ENCODE results near the gene ENSA. TPM values are rescaled to one million over a fixed set of nuclear protein-coding genes. Genes with fewer than 3 reads are reported as not detected.

Gene ENSA
- total and polyA plus RNA-seq, 2 experiments from 2014 or later: 114 to 200 TPM

DNA sequence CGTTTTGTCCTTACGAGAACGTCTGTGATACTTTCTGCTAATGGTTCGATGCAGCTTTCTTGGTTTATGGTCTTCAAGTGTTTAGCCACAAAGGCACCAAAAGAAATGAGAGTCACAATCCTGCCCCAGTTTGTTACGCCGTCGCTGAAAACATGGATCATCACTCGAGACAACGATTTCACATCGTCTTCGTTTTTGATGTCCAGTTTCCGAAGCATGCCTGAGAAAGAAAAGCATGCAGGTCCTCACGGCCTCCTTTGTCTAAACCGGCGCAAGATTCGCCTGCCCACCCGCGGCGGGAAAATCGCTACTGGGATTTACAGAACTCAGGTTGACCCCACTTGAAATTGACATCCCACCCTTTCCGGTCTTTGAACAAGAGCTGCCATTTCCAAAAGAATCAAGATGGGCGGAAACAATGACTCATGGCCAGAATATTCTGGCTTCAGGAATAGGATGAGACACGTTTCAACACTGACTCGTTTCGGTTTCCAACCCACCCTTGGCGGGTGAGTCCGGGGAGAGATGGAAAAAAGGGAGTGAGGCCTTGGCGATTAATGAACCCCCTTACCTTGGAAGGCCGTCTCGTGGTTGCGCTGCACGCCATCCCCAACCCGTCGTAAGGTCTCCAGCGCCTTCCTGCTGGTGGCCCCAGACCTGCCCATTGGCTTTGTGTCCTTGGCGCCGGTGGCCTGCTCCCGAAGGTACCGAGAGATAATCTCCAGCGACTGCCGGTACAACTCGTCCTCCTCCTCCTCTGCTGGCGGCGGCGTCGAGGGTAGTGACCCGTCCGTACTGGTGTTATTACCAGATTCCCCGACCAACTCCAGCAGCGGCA lies 50.9 kb downstream of the ENSA start:
- peaks cover 39% of the 10 kb centered on the region for H3K4me1 Mint-ChIP-seq

More for the DNA sequence above, 50.9 kb downstream of the ENSA start:
- peak overlapping the region; percentile 100 for H3K27ac ChIP-seq (ENCODE audit: low read depth)
- H2AFZ ChIP-seq: no peak overlapping the region
- H3K36me3 ChIP-seq (ENCODE audit: insufficient read depth): peaks cover 51% of the 10 kb centered on the region
- Mint-ChIP-seq H3K4me3 (peak overlapping the region; percentile 99), H3K36me3 (ENCODE audit: low read depth) (peaks cover 58% of the 10 kb centered on the region), H3K27ac (peak overlapping the region; percentile 100), H3K9me3 (peaks cover 8% of the 10 kb centered on the region; the same call in 1 of the 3 replicates), H3K27me3 (ENCODE audit: insufficient read depth, low read depth, poor library complexity) (peaks cover 41% of the 10 kb centered on the region)
- DNase-seq (ENCODE audit: low spot score) (peak; percentile 55), ATAC-seq (peak; percentile 1)
- H3K79me2 ChIP-seq (replicated peaks; ENCODE audit: insufficient read depth): peaks cover 68% of the 10 kb centered on the region
- H4K20me1 ChIP-seq (replicated peaks; ENCODE audit: insufficient read depth): peaks cover 48% of the 10 kb centered on the region
- peak overlapping the region; percentile 96 for H3K4me3 ChIP-seq
- H3K4me2 ChIP-seq: peak overlapping the region; percentile 92
- peaks cover 43% of the 10 kb centered on the region for H3K4me1 ChIP-seq (ENCODE audit: insufficient read depth)
- H3K27me3 ChIP-seq (ENCODE audit: insufficient read depth): no peaks in the 10 kb centered on the region
- peaks cover 51% of the 10 kb centered on the region for H3F3A ChIP-seq (replicated peaks; ENCODE audit: low read depth)
- TF ChIP-seq EZH2phosphoT487 (IDR thresholded peaks at IDR 0.05; ENCODE audit: unreplicated experiment): no peak
- TF ChIP-seq CREB1 (CRISPR knock-in tag; IDR thresholded peaks at IDR 0.05; ENCODE audit: low read depth): no peak
- no peak for TF ChIP-seq STAT1 (IDR thresholded peaks at IDR 0.05; ENCODE audit: unreplicated experiment)
- TF ChIP-seq, protein P1, sequence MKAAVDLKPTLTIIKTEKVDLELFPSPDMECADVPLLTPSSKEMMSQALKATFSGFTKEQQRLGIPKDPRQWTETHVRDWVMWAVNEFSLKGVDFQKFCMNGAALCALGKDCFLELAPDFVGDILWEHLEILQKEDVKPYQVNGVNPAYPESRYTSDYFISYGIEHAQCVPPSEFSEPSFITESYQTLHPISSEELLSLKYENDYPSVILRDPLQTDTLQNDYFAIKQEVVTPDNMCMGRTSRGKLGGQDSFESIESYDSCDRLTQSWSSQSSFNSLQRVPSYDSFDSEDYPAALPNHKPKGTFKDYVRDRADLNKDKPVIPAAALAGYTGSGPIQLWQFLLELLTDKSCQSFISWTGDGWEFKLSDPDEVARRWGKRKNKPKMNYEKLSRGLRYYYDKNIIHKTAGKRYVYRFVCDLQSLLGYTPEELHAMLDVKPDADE (IDR thresholded peaks at IDR 0.05): no peak; the same call in 1 of the 2 replicates
- TF ChIP-seq, protein P2, sequence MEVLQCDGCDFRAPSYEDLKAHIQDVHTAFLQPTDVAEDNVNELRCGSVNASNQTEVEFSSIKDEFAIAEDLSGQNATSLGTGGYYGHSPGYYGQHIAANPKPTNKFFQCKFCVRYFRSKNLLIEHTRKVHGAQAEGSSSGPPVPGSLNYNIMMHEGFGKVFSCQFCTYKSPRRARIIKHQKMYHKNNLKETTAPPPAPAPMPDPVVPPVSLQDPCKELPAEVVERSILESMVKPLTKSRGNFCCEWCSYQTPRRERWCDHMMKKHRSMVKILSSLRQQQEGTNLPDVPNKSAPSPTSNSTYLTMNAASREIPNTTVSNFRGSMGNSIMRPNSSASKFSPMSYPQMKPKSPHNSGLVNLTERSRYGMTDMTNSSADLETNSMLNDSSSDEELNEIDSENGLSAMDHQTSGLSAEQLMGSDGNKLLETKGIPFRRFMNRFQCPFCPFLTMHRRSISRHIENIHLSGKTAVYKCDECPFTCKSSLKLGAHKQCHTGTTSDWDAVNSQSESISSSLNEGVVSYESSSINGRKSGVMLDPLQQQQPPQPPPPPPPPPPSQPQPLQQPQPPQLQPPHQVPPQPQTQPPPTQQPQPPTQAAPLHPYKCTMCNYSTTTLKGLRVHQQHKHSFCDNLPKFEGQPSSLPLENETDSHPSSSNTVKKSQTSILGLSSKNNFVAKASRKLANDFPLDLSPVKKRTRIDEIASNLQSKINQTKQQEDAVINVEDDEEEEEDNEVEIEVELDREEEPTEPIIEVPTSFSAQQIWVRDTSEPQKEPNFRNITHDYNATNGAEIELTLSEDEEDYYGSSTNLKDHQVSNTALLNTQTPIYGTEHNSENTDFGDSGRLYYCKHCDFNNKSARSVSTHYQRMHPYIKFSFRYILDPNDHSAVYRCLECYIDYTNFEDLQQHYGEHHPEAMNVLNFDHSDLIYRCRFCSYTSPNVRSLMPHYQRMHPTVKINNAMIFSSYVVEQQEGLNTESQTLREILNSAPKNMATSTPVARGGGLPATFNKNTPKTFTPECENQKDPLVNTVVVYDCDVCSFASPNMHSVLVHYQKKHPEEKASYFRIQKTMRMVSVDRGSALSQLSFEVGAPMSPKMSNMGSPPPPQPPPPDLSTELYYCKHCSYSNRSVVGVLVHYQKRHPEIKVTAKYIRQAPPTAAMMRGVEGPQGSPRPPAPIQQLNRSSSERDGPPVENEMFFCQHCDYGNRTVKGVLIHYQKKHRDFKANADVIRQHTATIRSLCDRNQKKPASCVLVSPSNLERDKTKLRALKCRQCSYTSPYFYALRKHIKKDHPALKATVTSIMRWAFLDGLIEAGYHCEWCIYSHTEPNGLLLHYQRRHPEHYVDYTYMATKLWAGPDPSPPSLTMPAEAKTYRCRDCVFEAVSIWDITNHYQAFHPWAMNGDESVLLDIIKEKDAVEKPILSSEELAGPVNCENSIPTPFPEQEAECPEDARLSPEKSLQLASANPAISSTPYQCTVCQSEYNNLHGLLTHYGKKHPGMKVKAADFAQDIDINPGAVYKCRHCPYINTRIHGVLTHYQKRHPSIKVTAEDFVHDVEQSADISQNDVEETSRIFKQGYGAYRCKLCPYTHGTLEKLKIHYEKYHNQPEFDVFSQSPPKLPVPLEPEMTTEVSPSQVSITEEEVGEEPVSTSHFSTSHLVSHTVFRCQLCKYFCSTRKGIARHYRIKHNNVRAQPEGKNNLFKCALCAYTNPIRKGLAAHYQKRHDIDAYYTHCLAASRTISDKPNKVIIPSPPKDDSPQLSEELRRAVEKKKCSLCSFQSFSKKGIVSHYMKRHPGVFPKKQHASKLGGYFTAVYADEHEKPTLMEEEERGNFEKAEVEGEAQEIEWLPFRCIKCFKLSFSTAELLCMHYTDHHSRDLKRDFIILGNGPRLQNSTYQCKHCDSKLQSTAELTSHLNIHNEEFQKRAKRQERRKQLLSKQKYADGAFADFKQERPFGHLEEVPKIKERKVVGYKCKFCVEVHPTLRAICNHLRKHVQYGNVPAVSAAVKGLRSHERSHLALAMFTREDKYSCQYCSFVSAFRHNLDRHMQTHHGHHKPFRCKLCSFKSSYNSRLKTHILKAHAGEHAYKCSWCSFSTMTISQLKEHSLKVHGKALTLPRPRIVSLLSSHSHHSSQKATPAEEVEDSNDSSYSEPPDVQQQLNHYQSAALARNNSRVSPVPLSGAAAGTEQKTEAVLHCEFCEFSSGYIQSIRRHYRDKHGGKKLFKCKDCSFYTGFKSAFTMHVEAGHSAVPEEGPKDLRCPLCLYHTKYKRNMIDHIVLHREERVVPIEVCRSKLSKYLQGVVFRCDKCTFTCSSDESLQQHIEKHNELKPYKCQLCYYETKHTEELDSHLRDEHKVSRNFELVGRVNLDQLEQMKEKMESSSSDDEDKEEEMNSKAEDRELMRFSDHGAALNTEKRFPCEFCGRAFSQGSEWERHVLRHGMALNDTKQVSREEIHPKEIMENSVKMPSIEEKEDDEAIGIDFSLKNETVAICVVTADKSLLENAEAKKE (CRISPR knock-in tag; IDR thresholded peaks at IDR 0.05): no peak
- no peak for TF ChIP-seq ZNF114 (CRISPR knock-in tag; IDR thresholded peaks at IDR 0.05)
- no peak for TF ChIP-seq POLR2AphosphoS5 (IDR thresholded peaks at IDR 0.05; ENCODE audit: low read depth)
- TF ChIP-seq JUNB (IDR thresholded peaks at IDR 0.05; ENCODE audit: unreplicated experiment): no peak
- no peak for TF ChIP-seq ZNF331 (CRISPR knock-in tag; IDR thresholded peaks at IDR 0.05; ENCODE audit: low read depth)
- TF ChIP-seq EZH2 (IDR thresholded peaks at IDR 0.05; ENCODE audit: low read depth, unreplicated experiment): no peak
- no peak for TF ChIP-seq NANOG (IDR thresholded peaks at IDR 0.05; ENCODE audit: borderline replicate concordance)
- TF ChIP-seq, protein P3, sequence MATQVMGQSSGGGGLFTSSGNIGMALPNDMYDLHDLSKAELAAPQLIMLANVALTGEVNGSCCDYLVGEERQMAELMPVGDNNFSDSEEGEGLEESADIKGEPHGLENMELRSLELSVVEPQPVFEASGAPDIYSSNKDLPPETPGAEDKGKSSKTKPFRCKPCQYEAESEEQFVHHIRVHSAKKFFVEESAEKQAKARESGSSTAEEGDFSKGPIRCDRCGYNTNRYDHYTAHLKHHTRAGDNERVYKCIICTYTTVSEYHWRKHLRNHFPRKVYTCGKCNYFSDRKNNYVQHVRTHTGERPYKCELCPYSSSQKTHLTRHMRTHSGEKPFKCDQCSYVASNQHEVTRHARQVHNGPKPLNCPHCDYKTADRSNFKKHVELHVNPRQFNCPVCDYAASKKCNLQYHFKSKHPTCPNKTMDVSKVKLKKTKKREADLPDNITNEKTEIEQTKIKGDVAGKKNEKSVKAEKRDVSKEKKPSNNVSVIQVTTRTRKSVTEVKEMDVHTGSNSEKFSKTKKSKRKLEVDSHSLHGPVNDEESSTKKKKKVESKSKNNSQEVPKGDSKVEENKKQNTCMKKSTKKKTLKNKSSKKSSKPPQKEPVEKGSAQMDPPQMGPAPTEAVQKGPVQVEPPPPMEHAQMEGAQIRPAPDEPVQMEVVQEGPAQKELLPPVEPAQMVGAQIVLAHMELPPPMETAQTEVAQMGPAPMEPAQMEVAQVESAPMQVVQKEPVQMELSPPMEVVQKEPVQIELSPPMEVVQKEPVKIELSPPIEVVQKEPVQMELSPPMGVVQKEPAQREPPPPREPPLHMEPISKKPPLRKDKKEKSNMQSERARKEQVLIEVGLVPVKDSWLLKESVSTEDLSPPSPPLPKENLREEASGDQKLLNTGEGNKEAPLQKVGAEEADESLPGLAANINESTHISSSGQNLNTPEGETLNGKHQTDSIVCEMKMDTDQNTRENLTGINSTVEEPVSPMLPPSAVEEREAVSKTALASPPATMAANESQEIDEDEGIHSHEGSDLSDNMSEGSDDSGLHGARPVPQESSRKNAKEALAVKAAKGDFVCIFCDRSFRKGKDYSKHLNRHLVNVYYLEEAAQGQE (IDR thresholded peaks at IDR 0.05; ENCODE audit: unreplicated experiment): no peak
- TF ChIP-seq, protein P4, sequence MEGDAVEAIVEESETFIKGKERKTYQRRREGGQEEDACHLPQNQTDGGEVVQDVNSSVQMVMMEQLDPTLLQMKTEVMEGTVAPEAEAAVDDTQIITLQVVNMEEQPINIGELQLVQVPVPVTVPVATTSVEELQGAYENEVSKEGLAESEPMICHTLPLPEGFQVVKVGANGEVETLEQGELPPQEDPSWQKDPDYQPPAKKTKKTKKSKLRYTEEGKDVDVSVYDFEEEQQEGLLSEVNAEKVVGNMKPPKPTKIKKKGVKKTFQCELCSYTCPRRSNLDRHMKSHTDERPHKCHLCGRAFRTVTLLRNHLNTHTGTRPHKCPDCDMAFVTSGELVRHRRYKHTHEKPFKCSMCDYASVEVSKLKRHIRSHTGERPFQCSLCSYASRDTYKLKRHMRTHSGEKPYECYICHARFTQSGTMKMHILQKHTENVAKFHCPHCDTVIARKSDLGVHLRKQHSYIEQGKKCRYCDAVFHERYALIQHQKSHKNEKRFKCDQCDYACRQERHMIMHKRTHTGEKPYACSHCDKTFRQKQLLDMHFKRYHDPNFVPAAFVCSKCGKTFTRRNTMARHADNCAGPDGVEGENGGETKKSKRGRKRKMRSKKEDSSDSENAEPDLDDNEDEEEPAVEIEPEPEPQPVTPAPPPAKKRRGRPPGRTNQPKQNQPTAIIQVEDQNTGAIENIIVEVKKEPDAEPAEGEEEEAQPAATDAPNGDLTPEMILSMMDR (conservative IDR thresholded peaks at IDR 0.05; ENCODE audit: low read depth in 2 of 2): no peak
- H3K9me2 ChIP-seq (ENCODE audit: insufficient read depth): no peaks in the 10 kb centered on the region
